PFSK-1 (cell line): ENCODE data around the gene NT5DC1.

Source experiments
- FOXP2 ChIP-seq: optimal IDR thresholded peaks from 2 replicates; pipeline ENCODE3; 2011; ENCODE audit warnings: borderline replicate concordance, control low read depth, inconsistent platforms; ENCODE audit not compliant: insufficient read depth; ENCODE audit errors: extremely low read length, extremely low read depth
- POLR2AphosphoS5 ChIP-seq: IDR thresholded peaks from 2 replicates; pipeline ENCODE4 v1.6.1; 2012; ENCODE audit warnings: low read depth, mild to moderate bottlenecking, control low read depth, low read length, moderate library complexity
- REST ChIP-seq, 2 experiments: IDR thresholded peaks; 2 replicates each; pipeline versions ENCODE4 v1.6.1 to v1.8.0; 2011 to 2012; ENCODE audit warnings: low read depth in 2 of 2, low read length in 2 of 2, control low read depth in 1 of 2, inconsistent platforms in 1 of 2, mild to moderate bottlenecking in 1 of 2, moderate library complexity in 1 of 2; ENCODE audit not compliant: insufficient read depth in 1 of 2
- SIN3A ChIP-seq: IDR thresholded peaks from 2 replicates; pipeline ENCODE4 v1.6.1; 2012; ENCODE audit warnings: mild to moderate bottlenecking, low read length, moderate library complexity, borderline replicate concordance; ENCODE audit not compliant: insufficient read depth
- TAF1 ChIP-seq: IDR thresholded peaks from 2 replicates; pipeline ENCODE4 v1.6.1; 2012; ENCODE audit warnings: low read length, control low read depth, borderline replicate concordance; ENCODE audit not compliant: insufficient read depth

The NT5DC1 gene

DNA sequence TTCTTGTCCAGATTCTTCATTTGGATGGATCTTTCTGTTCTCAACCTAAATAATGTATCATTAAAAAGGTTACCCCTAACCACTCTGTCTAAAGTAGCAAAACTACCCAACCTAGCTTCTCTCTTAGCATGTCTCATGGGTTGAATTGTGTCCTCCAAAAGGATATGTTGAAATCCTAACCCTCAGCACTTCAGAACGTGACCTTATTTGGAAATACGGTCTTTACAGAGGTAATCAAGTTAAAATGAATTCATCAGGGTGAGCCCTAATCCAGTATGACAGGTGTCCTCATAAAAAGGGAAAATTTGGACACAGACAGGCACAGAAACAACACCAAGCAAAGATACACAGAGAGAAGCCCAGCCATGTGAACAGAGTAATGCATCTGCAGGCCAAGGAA lies 33.9 kb upstream of the NT5DC1 start:
- TF ChIP-seq TAF1 (no peak), REST (IDR thresholded peaks at IDR 0.05; ENCODE audit: insufficient read depth in 1 of 2, low read depth in 2 of 2, low read length in 2 of 2) (no peak), POLR2AphosphoS5 (no peak), FOXP2 (no peak), SIN3A (no peak)

DNA sequence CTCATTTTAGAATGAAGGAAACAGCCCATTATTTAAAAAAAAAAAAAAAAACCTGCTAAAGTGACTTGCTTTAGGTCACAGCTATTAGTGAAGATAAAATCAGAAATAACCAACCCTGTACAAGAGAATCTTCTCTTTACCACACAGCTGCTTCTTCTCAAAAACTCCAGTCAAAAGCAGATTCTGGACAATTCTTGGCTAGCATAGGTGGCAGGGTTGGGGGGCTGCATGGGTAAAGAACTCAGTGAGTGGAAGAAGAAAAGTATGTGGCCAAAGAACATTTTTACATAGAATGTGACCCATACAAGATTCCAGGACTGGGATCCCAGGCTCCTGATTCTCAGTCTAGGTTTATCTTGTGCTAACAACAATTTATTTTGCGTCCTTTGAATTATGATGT lies 30.6 kb upstream of the NT5DC1 start:
- TF ChIP-seq SIN3A (no peak), TAF1 (no peak), FOXP2 (no peak), POLR2AphosphoS5 (no peak), REST (IDR thresholded peaks at IDR 0.05; ENCODE audit: insufficient read depth in 1 of 2, low read depth in 2 of 2, low read length in 2 of 2) (no peak)

DNA sequence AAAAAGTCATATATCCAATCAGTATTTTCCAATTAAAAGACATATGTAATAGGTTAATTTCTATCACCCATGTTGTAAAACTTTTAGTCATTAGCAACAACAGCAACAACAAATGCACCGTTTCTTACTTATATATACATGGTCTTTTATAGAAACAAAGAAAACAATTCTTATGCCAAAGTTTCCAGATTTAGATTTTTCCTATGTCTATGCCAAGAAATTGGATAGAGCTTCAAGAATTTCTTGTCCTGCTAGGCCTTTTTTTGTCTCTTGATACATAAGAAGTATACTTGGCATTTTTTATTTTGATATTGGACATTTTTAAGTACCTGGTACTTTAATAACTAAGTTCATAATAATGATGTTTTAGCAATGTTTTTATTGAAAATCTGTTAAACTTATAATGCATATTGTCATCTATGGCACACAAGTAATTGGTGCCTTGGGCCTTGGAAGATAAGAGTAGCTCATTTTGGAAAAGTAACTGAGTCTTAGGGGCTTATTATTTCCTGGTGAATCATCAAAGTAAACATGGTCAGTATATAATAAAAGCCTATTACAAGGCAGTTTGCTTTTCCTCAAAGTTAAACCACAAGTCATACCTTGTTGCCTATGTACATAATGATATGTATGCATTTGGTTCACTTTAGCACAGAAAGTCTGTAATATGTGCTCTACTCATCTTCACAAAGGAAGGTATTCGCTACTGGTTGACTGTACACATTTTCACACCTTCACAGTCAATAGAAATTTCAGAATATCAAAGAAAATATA lies 29.9 kb upstream of the NT5DC1 start:
- TF ChIP-seq TAF1, result no peak
- TF ChIP-seq REST (IDR thresholded peaks at IDR 0.05; ENCODE audit: insufficient read depth in 1 of 2, low read depth in 2 of 2, low read length in 2 of 2), result no peak
- no peak for TF ChIP-seq FOXP2
- TF ChIP-seq POLR2AphosphoS5, result no peak
- no peak for TF ChIP-seq SIN3A

DNA sequence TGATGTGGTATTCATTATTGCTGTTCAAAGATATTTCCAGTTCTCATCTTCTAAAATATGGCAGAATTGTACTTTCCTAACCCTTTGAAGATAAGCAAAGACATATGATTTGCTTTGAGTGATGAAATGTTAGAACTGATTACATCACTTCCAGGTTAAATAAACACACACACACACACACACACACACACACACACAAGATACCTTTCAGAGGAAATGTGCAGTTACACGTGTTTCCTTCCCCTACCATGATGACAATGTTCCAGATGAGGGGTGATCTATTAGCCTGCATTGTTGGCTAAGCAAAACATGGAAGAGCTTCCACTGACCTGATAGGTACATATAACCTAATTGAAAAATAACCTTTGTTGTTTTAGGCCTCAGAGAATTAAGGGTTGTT lies 28.3 kb upstream of the NT5DC1 start:
- TF ChIP-seq SIN3A (no peak), POLR2AphosphoS5 (no peak), REST (IDR thresholded peaks at IDR 0.05; ENCODE audit: insufficient read depth in 1 of 2, low read depth in 2 of 2, low read length in 2 of 2) (no peak), FOXP2 (no peak), TAF1 (no peak)
